Stimulated activated naive CD8-positive, alpha-beta T cell treated with anti-CD3 and anti-CD28 coated beads, Interleukin-15, Interleukin-2, amounts not matched to agents 100 ng/mL and 50 ng/mL, for 24 hours (primary cell): ENCODE results near the gene CUEDC1.

ENCODE experiments used
- H3K27ac Mint-ChIP-seq: one replicate; pipeline ENCODE4 v1.8.0; 2021; ENCODE audit warnings: mild to moderate bottlenecking, mixed read lengths
- H3K27me3 Mint-ChIP-seq: one replicate; pipeline ENCODE4 v1.8.0; 2021; ENCODE audit warnings: mixed read lengths
- H3K36me3 Mint-ChIP-seq: one replicate; pipeline ENCODE4 v1.8.0; 2021; ENCODE audit warnings: low read depth, mixed read lengths
- H3K4me1 Mint-ChIP-seq: one replicate; pipeline ENCODE4 v1.8.0; 2021; ENCODE audit warnings: low read depth, mixed read lengths
- H3K4me3 Mint-ChIP-seq: one replicate; pipeline ENCODE4 v1.8.0; 2021; ENCODE audit warnings: mild to moderate bottlenecking, mixed read lengths
- H3K9me3 Mint-ChIP-seq: one replicate; pipeline ENCODE4 v1.8.0; 2021; ENCODE audit warnings: mixed read lengths

Gene CUEDC1, protein sequence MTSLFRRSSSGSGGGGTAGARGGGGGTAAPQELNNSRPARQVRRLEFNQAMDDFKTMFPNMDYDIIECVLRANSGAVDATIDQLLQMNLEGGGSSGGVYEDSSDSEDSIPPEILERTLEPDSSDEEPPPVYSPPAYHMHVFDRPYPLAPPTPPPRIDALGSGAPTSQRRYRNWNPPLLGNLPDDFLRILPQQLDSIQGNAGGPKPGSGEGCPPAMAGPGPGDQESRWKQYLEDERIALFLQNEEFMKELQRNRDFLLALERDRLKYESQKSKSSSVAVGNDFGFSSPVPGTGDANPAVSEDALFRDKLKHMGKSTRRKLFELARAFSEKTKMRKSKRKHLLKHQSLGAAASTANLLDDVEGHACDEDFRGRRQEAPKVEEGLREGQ

GRCh38 chr17:57955183-57955931 lies at the start of gene CUEDC1:
TSS of gene CUEDC1 (minus strand) at chr17:57955412. CDS start at chr17:57885564, 69,848 bp downstream.
- Mint-ChIP-seq H3K27me3 (peaks cover 54% of the 10 kb centered on the region), H3K4me3 (peak within 1 kb of the TSS; percentile 60), H3K4me1 (peaks cover 34% of the 10 kb centered on the region), H3K9me3 (no peaks in the 10 kb centered on the region), H3K27ac (peak within 1 kb of the TSS; percentile 16), H3K36me3 (no peaks in the 10 kb centered on the region)

DNA sequence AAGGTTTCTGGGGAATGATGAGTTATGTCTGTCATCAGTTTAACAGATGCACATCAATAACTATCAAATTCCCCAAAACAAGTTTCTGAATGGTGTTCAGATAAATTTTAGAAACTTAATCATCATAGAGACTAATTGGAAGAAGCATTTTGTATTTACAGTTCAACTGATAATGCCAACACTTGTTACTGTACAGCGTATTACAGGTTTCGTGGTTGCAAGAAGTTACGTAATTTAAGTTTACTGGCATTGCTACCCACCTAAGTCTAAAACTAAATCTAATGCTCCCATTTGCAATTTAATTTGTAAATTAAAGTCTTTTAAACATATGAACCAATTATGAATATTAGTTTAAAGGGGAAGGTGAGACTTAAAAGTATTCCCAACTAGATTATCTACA lies 48.8 kb upstream of the CUEDC1 start:
- Mint-ChIP-seq H3K9me3 (no peaks in the 10 kb centered on the region), H3K27me3 (no peaks in the 10 kb centered on the region), H3K27ac (peak overlapping the region; percentile 66), H3K4me3 (peak overlapping the region; percentile 84), H3K36me3 (peaks cover 92% of the 10 kb centered on the region), H3K4me1 (peaks cover 93% of the 10 kb centered on the region)

GRCh38 chr17:58002973-58003372 lies 47.8 kb upstream of the CUEDC1 start:
- peak overlapping the region; percentile 63 for H3K27ac Mint-ChIP-seq
- peaks cover 89% of the 10 kb centered on the region for H3K4me1 Mint-ChIP-seq
- no peaks in the 10 kb centered on the region for H3K9me3 Mint-ChIP-seq
- peaks cover 96% of the 10 kb centered on the region for H3K36me3 Mint-ChIP-seq
- H3K4me3 Mint-ChIP-seq, result peak overlapping the region; percentile 84
- H3K27me3 Mint-ChIP-seq, result no peaks in the 10 kb centered on the region

DNA sequence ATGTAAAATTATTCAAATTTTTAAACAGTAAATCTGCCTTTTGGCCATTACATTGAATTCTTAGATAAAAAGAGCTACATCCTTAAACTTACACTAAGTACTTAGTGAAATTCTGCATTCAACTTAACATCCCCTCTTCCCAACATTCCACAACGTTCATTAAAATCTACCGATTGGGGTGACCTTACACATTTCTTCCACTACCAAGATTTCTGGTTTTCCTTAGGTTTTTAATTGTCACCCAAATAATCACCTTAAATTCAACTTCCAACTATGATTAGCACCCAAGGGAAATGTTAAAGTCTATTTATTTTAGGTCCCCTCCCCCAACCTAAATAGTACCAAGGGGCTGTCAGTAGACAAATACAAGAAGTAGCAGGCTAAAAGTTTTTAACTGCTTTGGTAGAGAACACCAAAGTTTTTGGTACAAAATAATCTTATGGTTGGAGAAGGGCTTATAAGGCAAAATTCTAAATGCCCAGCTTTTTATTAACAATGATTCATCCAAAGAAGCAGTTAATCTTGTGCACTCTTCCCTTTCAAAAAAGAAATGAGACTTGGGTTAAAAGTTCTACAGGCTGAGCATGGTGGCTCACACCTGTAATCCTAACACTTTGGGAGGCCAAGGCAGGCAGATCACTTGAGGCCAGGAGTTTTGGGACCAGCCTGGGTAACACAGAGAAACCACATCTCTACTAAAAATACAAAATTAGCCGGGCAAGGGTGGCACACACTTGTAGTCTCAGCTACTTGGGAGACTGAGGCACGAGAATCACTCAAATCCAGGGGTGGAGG lies 47.1 kb upstream of the CUEDC1 start:
- Mint-ChIP-seq H3K27me3 (no peaks in the 10 kb centered on the region), H3K4me1 (peaks cover 90% of the 10 kb centered on the region), H3K36me3 (peaks cover 97% of the 10 kb centered on the region), H3K4me3 (peak overlapping the region; percentile 84), H3K27ac (peak overlapping the region; percentile 63), H3K9me3 (no peaks in the 10 kb centered on the region)

GRCh38 chr17:58001461-58002124 lies 46.4 kb upstream of the CUEDC1 start:
- Mint-ChIP-seq H3K9me3 (no peaks in the 10 kb centered on the region), H3K4me3 (peak overlapping the region; percentile 61), H3K4me1 (peaks cover 92% of the 10 kb centered on the region), H3K36me3 (peaks cover 97% of the 10 kb centered on the region), H3K27ac (no peak overlapping the region), H3K27me3 (no peaks in the 10 kb centered on the region)

DNA sequence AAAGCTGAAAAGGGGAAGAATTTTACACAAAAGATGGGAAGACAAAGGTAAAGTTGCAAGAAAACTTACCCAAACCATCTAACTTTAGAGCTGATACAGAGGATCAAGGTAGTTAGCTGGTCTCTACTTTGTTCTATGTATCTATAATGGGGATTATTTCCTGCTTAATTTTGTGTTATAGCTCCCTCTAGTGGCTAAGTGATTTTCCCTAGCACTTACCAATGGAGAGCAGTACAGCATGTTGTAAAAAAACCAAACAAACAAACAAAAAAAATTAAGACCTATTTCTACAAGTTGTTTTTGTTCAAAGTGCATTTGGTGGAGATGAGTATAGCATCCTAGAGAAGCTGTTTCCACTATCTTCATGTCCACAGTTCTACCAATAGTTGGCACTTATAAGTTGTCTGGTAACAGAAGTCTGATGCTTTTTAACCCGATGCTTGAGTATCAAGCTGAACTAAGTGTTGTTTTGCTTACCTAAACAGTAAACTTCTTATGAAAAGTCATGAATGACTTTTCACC lies 44.3 kb upstream of the CUEDC1 start:
- Mint-ChIP-seq H3K4me3 (no peak overlapping the region), H3K27me3 (no peaks in the 10 kb centered on the region), H3K4me1 (peaks cover 91% of the 10 kb centered on the region), H3K36me3 (peaks cover 81% of the 10 kb centered on the region), H3K27ac (peak overlapping the region; percentile 65), H3K9me3 (no peaks in the 10 kb centered on the region)

DNA sequence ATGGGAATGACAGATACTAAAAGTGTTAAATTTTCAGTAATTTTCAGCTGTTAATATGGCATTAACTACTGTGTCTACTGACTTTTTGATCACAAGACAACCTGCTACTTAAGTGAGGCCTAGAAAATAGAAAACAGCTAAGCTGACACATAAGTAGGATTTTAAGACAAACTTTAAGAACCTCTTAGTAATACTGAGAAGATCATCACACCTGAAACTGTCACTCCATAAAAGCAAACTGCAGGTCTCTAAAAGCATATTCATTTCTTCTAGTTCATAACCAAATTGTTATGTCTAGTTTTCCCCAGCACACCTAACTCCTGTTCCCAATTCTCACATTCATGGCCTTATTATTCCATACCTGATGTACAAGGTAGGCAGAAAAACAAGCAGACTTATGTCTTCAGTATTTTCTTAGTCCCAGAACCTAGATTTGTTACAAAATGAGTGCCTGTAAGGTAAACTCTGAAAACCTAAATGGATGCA lies 43.8 kb upstream of the CUEDC1 start:
- Mint-ChIP-seq H3K27me3 (no peaks in the 10 kb centered on the region), H3K4me3 (no peak overlapping the region), H3K36me3 (peaks cover 79% of the 10 kb centered on the region), H3K27ac (peak overlapping the region; percentile 65), H3K4me1 (peaks cover 92% of the 10 kb centered on the region), H3K9me3 (no peaks in the 10 kb centered on the region)

GRCh38 chr17:57997085-57997809 lies 42.0 kb upstream of the CUEDC1 start:
- Mint-ChIP-seq H3K36me3 (peaks cover 65% of the 10 kb centered on the region), H3K9me3 (no peaks in the 10 kb centered on the region), H3K27me3 (no peaks in the 10 kb centered on the region), H3K4me1 (peaks cover 89% of the 10 kb centered on the region), H3K27ac (peak overlapping the region; percentile 43), H3K4me3 (no peak overlapping the region)

GRCh38 chr17:57995076-57995956 lies 40.1 kb upstream of the CUEDC1 start:
- Mint-ChIP-seq H3K27me3 (no peaks in the 10 kb centered on the region), H3K4me1 (peaks cover 77% of the 10 kb centered on the region), H3K4me3 (peak overlapping the region; percentile 28)

DNA sequence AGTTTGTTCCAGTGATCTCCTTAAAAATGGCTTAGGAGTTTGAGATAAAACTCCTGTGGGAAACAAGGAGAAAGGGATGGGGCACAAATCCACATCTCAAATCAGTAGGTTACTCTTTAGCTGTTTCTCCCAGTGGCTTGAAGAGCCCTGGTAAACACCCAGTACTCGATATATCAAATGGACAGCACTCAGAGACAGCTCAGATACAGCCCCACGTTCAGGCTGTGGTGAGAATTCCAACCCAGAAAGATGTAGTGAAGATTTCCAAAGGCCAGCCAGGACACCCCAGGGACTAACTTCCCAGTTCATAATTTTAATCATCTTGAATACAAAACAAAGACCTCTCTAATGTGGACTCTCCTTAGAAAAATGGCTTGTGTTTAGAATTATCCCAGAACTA lies 39.2 kb upstream of the CUEDC1 start:
- no peaks in the 10 kb centered on the region for H3K9me3 Mint-ChIP-seq
- peaks cover 45% of the 10 kb centered on the region for H3K36me3 Mint-ChIP-seq
- H3K27ac Mint-ChIP-seq, result peak overlapping the region; percentile 69
- peak overlapping the region; percentile 26 for H3K4me3 Mint-ChIP-seq
- H3K4me1 Mint-ChIP-seq, result peaks cover 75% of the 10 kb centered on the region
- no peaks in the 10 kb centered on the region for H3K27me3 Mint-ChIP-seq

More at GRCh38 chr17:57995076-57995956, 40.1 kb upstream of the CUEDC1 start:
- Mint-ChIP-seq H3K27ac (peak overlapping the region; percentile 52), H3K9me3 (no peaks in the 10 kb centered on the region), H3K36me3 (peaks cover 52% of the 10 kb centered on the region)

DNA sequence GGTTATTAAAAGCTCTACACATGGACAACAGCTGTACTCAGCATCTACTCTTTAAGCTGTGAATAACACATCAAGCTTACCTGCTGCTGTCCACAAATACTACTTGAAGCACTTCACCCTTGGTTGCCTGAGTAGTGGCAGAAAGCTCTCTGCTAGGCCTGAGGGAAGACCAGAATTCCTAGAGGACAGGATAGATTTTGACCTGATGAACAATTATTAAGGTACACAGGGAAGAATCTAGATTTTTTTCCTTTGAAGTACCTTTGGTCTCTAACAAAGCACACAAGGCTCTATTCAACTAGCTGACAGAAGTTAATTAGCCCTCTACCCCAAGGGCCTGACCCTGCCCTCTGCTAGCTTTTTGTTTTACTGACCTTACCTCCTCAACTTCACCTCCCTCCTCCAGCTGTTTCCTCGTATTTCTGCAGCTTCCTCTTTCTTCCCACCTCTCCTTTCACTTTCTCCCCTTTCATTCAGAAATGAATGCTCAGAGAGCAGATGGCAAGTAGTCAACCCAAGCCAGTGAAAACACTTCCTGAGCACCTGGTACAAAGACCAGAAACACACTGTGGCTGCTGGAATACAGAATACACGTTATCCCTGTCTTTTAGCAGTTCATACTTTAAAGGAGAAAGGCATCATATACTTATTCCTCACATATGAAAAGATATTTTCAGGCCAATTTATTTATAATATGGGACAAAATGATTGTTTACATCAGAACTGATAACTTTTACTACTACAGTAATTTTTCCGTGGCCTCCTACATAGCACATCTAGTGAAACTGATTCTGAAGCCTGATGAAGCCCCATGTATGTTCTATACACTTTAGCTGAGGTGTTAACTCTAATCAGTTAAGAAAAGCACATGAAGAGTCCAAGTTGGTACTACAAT lies 38.5 kb upstream of the CUEDC1 start:
- Mint-ChIP-seq H3K4me1 (peaks cover 76% of the 10 kb centered on the region), H3K36me3 (peaks cover 40% of the 10 kb centered on the region), H3K4me3 (no peak overlapping the region), H3K27ac (peak overlapping the region; percentile 69), H3K9me3 (no peaks in the 10 kb centered on the region), H3K27me3 (no peaks in the 10 kb centered on the region)

DNA sequence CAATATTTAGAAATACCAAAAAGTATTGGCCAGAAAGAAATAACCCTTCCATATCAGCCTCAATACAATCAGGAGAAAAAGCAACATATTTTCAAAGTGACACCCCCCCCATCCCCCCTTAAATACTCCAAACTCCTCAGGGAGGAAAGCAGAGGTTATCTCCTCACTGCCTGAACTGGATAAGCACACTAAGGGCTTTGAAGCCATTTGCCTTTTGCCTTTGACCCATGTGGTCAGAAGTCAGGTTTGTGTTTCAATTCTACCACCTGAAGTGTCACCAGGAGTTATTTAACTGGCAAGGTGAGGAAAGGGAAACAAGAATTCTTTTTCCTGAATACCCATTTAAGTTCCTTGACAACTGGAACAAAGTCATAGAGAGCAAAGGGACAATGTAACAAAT lies 36.3 kb upstream of the CUEDC1 start:
- Mint-ChIP-seq H3K4me1 (peaks cover 66% of the 10 kb centered on the region), H3K9me3 (no peaks in the 10 kb centered on the region), H3K27ac (no peak overlapping the region)

More for the DNA sequence above, 36.3 kb upstream of the CUEDC1 start:
- H3K36me3 Mint-ChIP-seq, result peaks cover 23% of the 10 kb centered on the region
- no peaks in the 10 kb centered on the region for H3K27me3 Mint-ChIP-seq
- no peak overlapping the region for H3K4me3 Mint-ChIP-seq
